HG03520 (cell line): Measurements from ENCODE around the gene MAP3K5.
"Not testable (repeated sequence)": the region's sequence is repeated elsewhere in the genome, so short reads cannot be mapped to it uniquely, and the experiment has no call there.

ENCODE experiments used
- ATAC-seq: cut with Tn5 transposase; IDR thresholded peaks from one replicate; pipeline ENCODE4 v1.9.1; 2021; ENCODE audit warnings: mild to moderate bottlenecking, moderate library complexity; ENCODE audit not compliant: unreplicated experiment

MAP3K5 gene

GRCh38 chr6:136791296-136792094 is 782 bp downstream of the MAP3K5 start:
- ATAC-seq, result peak; percentile 24

GRCh38 chr6:136790411-136791295 is 1.6 kb downstream of the MAP3K5 start:
- ATAC-seq, result no peak

GRCh38 chr6:136789440-136789839 is 2.8 kb downstream of the MAP3K5 start:
- not testable (repeated sequence) for ATAC-seq

- no peak for ATAC-seq
Observed at GRCh38 chr6:136788069-136788902, 4.0 kb downstream of the MAP3K5 start.

- no peak for ATAC-seq
Observed at GRCh38 chr6:136787726-136788068, 4.6 kb downstream of the MAP3K5 start.

GRCh38 chr6:136786658-136787057 is 5.6 kb downstream of the MAP3K5 start:
- no peak for ATAC-seq

- ATAC-seq, result peak; percentile 33
Observed at GRCh38 chr6:136784910-136785746, 7.1 kb downstream of the MAP3K5 start.

- ATAC-seq, result no peak
Observed at GRCh38 chr6:136784271-136784664, 8.0 kb downstream of the MAP3K5 start.

- peak; percentile 70 for ATAC-seq
Observed at GRCh38 chr6:136783495-136784270, 8.6 kb downstream of the MAP3K5 start.

- no peak for ATAC-seq
Observed at GRCh38 chr6:136783021-136783420, 9.3 kb downstream of the MAP3K5 start.

GRCh38 chr6:136782021-136782770 is 10.1 kb downstream of the MAP3K5 start:
- ATAC-seq, result no peak

GRCh38 chr6:136780972-136781371 is 11.3 kb downstream of the MAP3K5 start:
- no peak for ATAC-seq

- no peak for ATAC-seq
Observed at GRCh38 chr6:136779682-136780081, 12.6 kb downstream of the MAP3K5 start.

GRCh38 chr6:136777651-136778050 is 14.6 kb downstream of the MAP3K5 start:
- no peak for ATAC-seq

GRCh38 chr6:136775548-136775947 is 16.7 kb downstream of the MAP3K5 start:
- no peak for ATAC-seq

- no peak for ATAC-seq
Observed at GRCh38 chr6:136775081-136775480, 17.2 kb downstream of the MAP3K5 start.

GRCh38 chr6:136774228-136775041 is 17.8 kb downstream of the MAP3K5 start:
- ATAC-seq, result no peak

GRCh38 chr6:136773473-136773796 is 18.8 kb downstream of the MAP3K5 start:
- ATAC-seq, result no peak
